Measurements from ENCODE around the gene OPCML. TPM values are rescaled to one million over a fixed set of nuclear protein-coding genes. Genes with fewer than 3 reads are reported as not detected.

The OPCML gene
- total RNA-seq, 4 donors from 2014 or later: 0.15 TPM; not detected in 3

DNA sequence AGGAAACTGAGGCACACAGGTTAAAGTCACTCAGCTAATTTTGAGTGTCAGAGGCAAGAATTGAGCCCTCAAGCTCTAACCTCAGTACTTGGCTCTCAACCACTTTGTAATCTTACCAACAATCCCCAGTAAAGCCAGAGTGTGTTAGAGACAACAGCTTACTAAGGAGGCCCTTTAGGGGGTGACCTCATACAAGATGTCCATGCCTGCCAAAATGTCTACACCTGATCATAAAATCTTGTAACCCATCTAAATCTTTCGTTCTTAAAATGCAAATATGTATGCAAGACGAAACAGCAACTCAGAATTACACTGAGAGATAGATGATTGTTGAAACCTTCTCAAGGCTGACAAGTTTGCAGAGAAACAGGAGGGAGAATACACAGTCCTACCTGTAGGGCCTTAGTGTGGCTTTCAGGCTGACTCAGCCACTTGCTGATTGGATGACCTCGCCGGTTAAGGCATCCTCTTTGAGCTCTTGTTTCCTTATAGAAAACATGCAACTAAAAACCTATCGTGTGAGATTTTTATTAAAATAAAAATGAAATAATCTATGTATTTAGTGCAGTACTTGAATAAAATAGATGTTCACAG, 143.2 kb downstream of the OPCML start:
- TF ChIP-seq POLR2AphosphoS5 (IDR thresholded peaks at IDR 0.05) (no peak), EP300 (IDR thresholded peaks at IDR 0.05) (no peak), POLR2A (IDR thresholded peaks at IDR 0.05) (no peak)
- TF ChIP-seq, protein P1, sequence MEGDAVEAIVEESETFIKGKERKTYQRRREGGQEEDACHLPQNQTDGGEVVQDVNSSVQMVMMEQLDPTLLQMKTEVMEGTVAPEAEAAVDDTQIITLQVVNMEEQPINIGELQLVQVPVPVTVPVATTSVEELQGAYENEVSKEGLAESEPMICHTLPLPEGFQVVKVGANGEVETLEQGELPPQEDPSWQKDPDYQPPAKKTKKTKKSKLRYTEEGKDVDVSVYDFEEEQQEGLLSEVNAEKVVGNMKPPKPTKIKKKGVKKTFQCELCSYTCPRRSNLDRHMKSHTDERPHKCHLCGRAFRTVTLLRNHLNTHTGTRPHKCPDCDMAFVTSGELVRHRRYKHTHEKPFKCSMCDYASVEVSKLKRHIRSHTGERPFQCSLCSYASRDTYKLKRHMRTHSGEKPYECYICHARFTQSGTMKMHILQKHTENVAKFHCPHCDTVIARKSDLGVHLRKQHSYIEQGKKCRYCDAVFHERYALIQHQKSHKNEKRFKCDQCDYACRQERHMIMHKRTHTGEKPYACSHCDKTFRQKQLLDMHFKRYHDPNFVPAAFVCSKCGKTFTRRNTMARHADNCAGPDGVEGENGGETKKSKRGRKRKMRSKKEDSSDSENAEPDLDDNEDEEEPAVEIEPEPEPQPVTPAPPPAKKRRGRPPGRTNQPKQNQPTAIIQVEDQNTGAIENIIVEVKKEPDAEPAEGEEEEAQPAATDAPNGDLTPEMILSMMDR (IDR thresholded peaks at IDR 0.05): no peak
- H3K36me3 ChIP-seq: no peaks in the 10 kb centered on the region
- WGBS: 74% methylated on average over 5 of the region's 5 CpGs

DNA sequence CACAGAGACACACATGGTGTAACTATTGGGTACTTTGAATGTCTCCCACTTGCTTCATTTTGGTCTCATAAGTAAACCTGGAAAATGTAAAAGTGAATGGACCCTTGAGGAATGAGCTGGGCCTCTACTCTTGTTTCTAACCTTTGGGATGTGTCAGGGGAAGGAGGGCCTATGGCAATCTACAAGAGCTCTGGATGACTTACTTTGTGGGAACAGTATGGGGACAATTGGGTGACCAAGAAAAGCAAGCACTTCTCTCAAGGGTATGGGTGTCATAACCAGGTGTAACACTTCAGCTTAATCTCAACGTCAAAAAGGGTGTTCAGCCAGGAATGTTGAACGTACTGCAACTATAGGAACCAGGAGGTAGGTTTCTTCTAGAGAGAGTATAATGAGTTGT, 144.0 kb downstream of the OPCML start:
- H3K9me3 ChIP-seq: no peaks in the 10 kb centered on the region
- TF ChIP-seq, protein P1 (IDR thresholded peaks at IDR 0.05): no peak
- TF ChIP-seq POLR2AphosphoS5 (IDR thresholded peaks at IDR 0.05): no peak
- TF ChIP-seq EP300 (IDR thresholded peaks at IDR 0.05): no peak
- no peak for TF ChIP-seq POLR2A (IDR thresholded peaks at IDR 0.05)
- no peak for DNase-seq (ENCODE audit: low spot score in 2 of 2)
- no peak overlapping the region for H3K27ac ChIP-seq
- no peaks in the 10 kb centered on the region for H3K36me3 ChIP-seq
- peaks cover under 1% of the 10 kb centered on the region for H3K27me3 ChIP-seq
- no peaks in the 10 kb centered on the region for H3K4me1 ChIP-seq
- WGBS: 86% methylated on average over 2 of the region's 2 CpGs
- H3K4me3 ChIP-seq: no peak overlapping the region

More for the DNA sequence above, 143.2 kb downstream of the OPCML start:
- Histone ChIP-seq H3K4me3 (no peak overlapping the region), H3K4me1 (no peaks in the 10 kb centered on the region), H3K27me3 (no peaks in the 10 kb centered on the region), H3K27ac (no peak overlapping the region), H3K9me3 (no peaks in the 10 kb centered on the region)
- no peak for DNase-seq (ENCODE audit: low spot score in 2 of 2)

DNA sequence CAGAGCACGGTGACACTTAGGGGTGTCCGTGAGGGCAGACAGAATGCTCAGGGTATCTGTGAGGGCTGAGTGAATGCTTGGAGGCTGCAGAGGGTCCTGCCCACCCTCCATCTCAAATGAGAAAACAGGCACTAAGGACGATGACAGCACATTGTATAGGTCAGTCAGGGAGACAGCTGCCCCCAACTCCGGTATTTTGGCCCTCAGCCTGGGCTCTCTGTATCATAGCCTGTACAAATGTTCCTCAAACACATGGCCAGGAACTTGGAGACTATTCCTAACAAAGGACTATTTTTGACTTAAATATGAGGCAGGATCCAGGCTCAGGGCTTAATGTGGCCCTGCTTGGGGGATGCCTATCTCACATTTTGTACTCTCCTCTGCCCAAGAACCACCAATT, 145.4 kb downstream of the OPCML start:
- Histone ChIP-seq H3K4me1 (peaks cover 8% of the 10 kb centered on the region), H3K9me3 (no peaks in the 10 kb centered on the region), H3K27me3 (peaks cover 4% of the 10 kb centered on the region), H3K36me3 (no peaks in the 10 kb centered on the region), H3K27ac (no peak overlapping the region), H3K4me3 (no peak overlapping the region)
- 86% methylated on average over 4 of the region's 4 CpGs for WGBS
- TF ChIP-seq POLR2AphosphoS5 (IDR thresholded peaks at IDR 0.05) (no peak), POLR2A (IDR thresholded peaks at IDR 0.05) (no peak), EP300 (IDR thresholded peaks at IDR 0.05) (no peak)
- TF ChIP-seq, protein P1 (IDR thresholded peaks at IDR 0.05): no peak
- no peak for DNase-seq (ENCODE audit: low spot score in 2 of 2)

DNA sequence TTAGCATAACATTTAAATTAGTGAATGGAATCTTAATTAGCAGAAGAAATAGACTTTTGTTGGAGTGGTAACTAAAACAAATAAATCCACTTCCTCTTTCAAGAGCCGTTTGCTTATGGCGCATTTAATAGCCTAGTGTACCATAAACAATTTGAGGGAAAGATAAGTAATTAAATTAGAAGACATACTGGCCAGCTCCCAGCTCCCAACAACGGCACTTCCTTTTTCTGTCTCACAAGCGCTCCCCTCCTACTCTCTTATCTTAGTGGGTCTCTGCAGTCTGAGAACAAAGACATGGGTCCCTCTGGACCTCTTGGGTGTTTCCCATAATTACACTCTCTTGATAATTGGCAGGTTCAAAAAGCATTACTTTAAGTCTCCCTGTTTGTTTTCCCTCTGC, 146.0 kb downstream of the OPCML start:
- Histone ChIP-seq H3K4me3 (no peak overlapping the region), H3K36me3 (no peaks in the 10 kb centered on the region), H3K27me3 (peaks cover 4% of the 10 kb centered on the region), H3K4me1 (peaks cover 8% of the 10 kb centered on the region), H3K27ac (no peak overlapping the region), H3K9me3 (no peaks in the 10 kb centered on the region)
- DNase-seq (ENCODE audit: low spot score in 2 of 2): no peak
- WGBS: 22% methylated on average over 4 of the region's 4 CpGs
- TF ChIP-seq, protein P1 (IDR thresholded peaks at IDR 0.05): no peak
- TF ChIP-seq EP300 (IDR thresholded peaks at IDR 0.05) (no peak), POLR2A (IDR thresholded peaks at IDR 0.05) (no peak), POLR2AphosphoS5 (IDR thresholded peaks at IDR 0.05) (no peak)

DNA sequence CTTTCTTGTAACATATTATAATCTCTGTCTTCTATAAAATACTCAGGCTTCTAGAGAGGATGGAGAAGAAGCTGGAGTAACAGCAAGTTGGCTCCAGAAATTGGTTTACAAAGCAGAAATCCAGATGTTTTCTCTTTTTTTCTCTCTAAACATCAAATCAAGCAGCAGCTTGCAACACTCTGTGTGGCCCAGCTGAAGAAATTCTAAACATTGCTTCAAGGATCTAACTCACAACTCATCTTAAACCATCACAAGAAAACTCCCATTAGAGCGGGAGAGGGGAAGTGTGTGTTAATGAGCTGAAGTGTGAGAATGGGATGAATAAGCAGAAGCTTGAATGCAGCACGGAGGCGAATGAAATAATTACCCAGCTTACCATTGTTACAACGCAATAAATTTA, 146.5 kb downstream of the OPCML start:
- WGBS: 46% methylated on average over 4 of the region's 4 CpGs
- Histone ChIP-seq H3K27ac (no peak overlapping the region), H3K27me3 (peaks cover 4% of the 10 kb centered on the region), H3K4me1 (peaks cover 8% of the 10 kb centered on the region), H3K4me3 (no peak overlapping the region), H3K36me3 (no peaks in the 10 kb centered on the region), H3K9me3 (no peaks in the 10 kb centered on the region)
- no peak for TF ChIP-seq POLR2AphosphoS5 (IDR thresholded peaks at IDR 0.05)
- no peak for TF ChIP-seq EP300 (IDR thresholded peaks at IDR 0.05)
- DNase-seq (ENCODE audit: low spot score in 2 of 2): no peak

DNA sequence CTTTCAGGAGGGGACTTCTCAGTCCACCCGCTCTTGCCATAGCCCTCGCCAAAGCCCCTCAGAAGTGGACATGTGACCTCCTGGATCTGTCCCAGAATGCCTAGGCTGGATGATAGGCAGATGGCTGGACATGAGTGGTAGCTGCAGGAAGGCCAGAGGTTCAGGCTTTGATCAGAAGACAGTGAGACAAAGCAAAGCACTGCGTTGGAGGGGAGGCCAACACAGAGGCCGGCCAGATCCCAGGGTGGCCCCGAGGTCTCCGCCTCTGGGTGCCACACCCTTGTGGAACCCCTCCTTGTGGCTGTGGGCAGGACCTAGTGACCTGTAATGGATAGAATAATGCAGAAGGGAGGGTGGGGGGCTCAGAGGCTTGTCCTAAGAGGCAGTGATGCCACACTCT, 147.6 kb downstream of the OPCML start:
- H3K4me1 ChIP-seq: peaks cover 8% of the 10 kb centered on the region
- no peak for DNase-seq (ENCODE audit: low spot score in 2 of 2)
- 73% methylated on average over 6 of the region's 6 CpGs for WGBS

More for the DNA sequence above, 147.6 kb downstream of the OPCML start:
- Histone ChIP-seq H3K36me3 (no peaks in the 10 kb centered on the region), H3K4me3 (no peak overlapping the region), H3K27ac (no peak overlapping the region), H3K27me3 (peaks cover 4% of the 10 kb centered on the region), H3K9me3 (no peaks in the 10 kb centered on the region)
- TF ChIP-seq POLR2A (IDR thresholded peaks at IDR 0.05) (no peak), POLR2AphosphoS5 (IDR thresholded peaks at IDR 0.05) (no peak), EP300 (IDR thresholded peaks at IDR 0.05) (no peak)
- TF ChIP-seq, protein P1 (IDR thresholded peaks at IDR 0.05): no peak

Measured in suprapubic skin (tissue), 4 donors.